Effector memory CD8-positive, alpha-beta T cell (primary cell): ENCODE measurements around the gene OR10J5.
"Not testable (repeated sequence)": the region's sequence is repeated elsewhere in the genome, so short reads cannot be mapped to it uniquely, and the experiment has no call there.

ENCODE experiments used
- ATAC-seq: fragments of 150-1000 bp; cut with Tn5 transposase; replicated peaks from 2 replicates; pipeline ENCODE4 v1.10.0; 2021; ENCODE audit warnings: mild to moderate bottlenecking, moderate library complexity
- DNase-seq, 3 experiments: peaks; one replicate each; pipeline ENCODE4 v3.0.0; 2021
- H3K27ac Mint-ChIP-seq, 2 donors: one replicate each; pipeline ENCODE4 v1.8.0; 2022; ENCODE audit warnings: mild to moderate bottlenecking in 2 of 2, mixed read lengths in 2 of 2, moderate library complexity in 2 of 2
- H3K27me3 Mint-ChIP-seq, 2 donors: one replicate each; pipeline ENCODE4 v1.8.0; 2022; ENCODE audit warnings: mixed read lengths in 2 of 2
- H3K36me3 Mint-ChIP-seq: one replicate; pipeline ENCODE4 v1.8.0; 2022; ENCODE audit warnings: mild to moderate bottlenecking, moderate library complexity, mixed read lengths; ENCODE audit not compliant: insufficient read depth
- H3K4me1 Mint-ChIP-seq, 2 donors: one replicate each; pipeline ENCODE4 v1.8.0; 2022; ENCODE audit warnings: low read depth in 2 of 2, mixed read lengths in 2 of 2
- H3K4me3 Mint-ChIP-seq, 2 donors: one replicate each; pipeline ENCODE4 v1.8.0; 2022; ENCODE audit warnings: mild to moderate bottlenecking in 2 of 2, mixed read lengths in 2 of 2, moderate library complexity in 2 of 2
- H3K9me3 Mint-ChIP-seq, 2 donors: one replicate each; pipeline ENCODE4 v1.8.0; 2022; ENCODE audit warnings: mixed read lengths in 2 of 2

OR10J5 gene

GRCh38 chr1:159510229-159510541, 25.6 kb downstream of the OR10J5 start:
- no peaks in the 10 kb centered on the region for H3K4me1 Mint-ChIP-seq
- H3K4me3 Mint-ChIP-seq: no peak overlapping the region

GRCh38 chr1:159509440-159510228, 26.2 kb downstream of the OR10J5 start:
- no peak overlapping the region for H3K4me3 Mint-ChIP-seq
- no peak for DNase-seq
- H3K27me3 Mint-ChIP-seq: peaks cover 24 to 37% of the 10 kb centered on the region in 2 donors
- H3K4me1 Mint-ChIP-seq: no peaks in the 10 kb centered on the region
- H3K36me3 Mint-ChIP-seq: no peaks in the 10 kb centered on the region
- ATAC-seq: no peak
- no peak overlapping the region for H3K27ac Mint-ChIP-seq
- H3K9me3 Mint-ChIP-seq: peaks cover 7 to 8% of the 10 kb centered on the region in 2 donors

More at GRCh38 chr1:159510229-159510541, 25.6 kb downstream of the OR10J5 start:
- ATAC-seq: no peak
- Mint-ChIP-seq H3K27ac (no peak overlapping the region), H3K9me3 (peaks cover 7 to 8% of the 10 kb centered on the region in 2 donors), H3K27me3 (peaks cover 26 to 40% of the 10 kb centered on the region in 2 donors), H3K36me3 (no peaks in the 10 kb centered on the region)
- no peak for DNase-seq

GRCh38 chr1:159508951-159509350, 26.9 kb downstream of the OR10J5 start:
- ATAC-seq (no peak), DNase-seq (no peak)
- Mint-ChIP-seq H3K4me1 (no peaks in the 10 kb centered on the region), H3K27me3 (peaks cover 21 to 31% of the 10 kb centered on the region in 2 donors), H3K9me3 (peaks cover 7 to 8% of the 10 kb centered on the region in 2 donors), H3K27ac (no peak overlapping the region), H3K4me3 (no peak overlapping the region), H3K36me3 (no peaks in the 10 kb centered on the region)

DNA sequence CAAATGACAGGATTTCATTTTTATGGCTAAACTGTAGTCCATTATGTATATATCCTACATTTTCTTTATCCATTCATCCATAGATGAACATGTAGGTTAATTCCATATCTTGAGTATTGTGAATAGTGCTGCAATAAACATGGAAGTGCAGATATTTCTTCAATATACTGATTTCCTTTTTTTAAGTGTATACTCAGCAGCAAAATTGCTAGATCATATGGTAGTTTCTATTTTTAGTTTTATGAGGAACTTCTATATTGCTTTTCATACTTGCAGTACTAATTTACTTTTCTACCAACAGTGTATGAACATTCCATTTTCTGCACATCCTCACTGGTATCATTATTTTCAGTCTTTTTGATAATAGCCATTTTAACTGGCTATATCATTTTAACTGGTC, 30.1 kb downstream of the OR10J5 start:
- ATAC-seq (no peak), DNase-seq (no peak)
- no peaks in the 10 kb centered on the region for H3K4me1 Mint-ChIP-seq
- no peaks in the 10 kb centered on the region for H3K36me3 Mint-ChIP-seq
- peaks cover 7 to 8% of the 10 kb centered on the region in 2 donors for H3K9me3 Mint-ChIP-seq
- no peak overlapping the region for H3K4me3 Mint-ChIP-seq
- H3K27me3 Mint-ChIP-seq: peaks cover 45 to 49% of the 10 kb centered on the region in 2 donors
- H3K27ac Mint-ChIP-seq: no peak overlapping the region

DNA sequence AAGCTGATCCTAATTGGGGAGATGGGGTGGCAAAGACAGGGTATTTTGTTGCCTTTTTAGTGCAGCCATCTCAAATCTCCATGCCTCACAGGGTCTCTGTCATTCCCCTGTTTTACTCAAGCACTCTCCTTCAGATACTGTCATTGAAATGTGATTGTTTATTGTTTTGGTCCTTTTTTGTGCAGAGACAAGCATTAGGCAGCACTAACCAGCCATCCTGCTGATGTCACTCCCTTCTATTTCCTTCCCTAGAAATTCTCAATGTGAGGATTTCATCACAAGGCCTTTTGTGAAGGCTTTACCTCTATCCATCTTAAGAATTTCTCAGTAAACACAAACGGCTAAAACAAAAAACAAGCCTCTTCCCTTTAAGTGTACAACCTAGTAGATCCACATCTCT, 34.7 kb downstream of the OR10J5 start:
- H3K27ac Mint-ChIP-seq: no peak overlapping the region
- H3K27me3 Mint-ChIP-seq: peaks cover 28 to 54% of the 10 kb centered on the region in 2 donors
- no peak for DNase-seq
- no peaks in the 10 kb centered on the region for H3K36me3 Mint-ChIP-seq
- H3K4me1 Mint-ChIP-seq: no peaks in the 10 kb centered on the region
- no peak overlapping the region for H3K4me3 Mint-ChIP-seq
- H3K9me3 Mint-ChIP-seq: peaks cover under 1% of the 10 kb centered on the region in 2 donors
- ATAC-seq: no peak

GRCh38 chr1:159494513-159495210, 41.1 kb downstream of the OR10J5 start:
- ATAC-seq, H3K4me3 Mint-ChIP-seq, H3K36me3 Mint-ChIP-seq, H3K9me3 Mint-ChIP-seq, H3K4me1 Mint-ChIP-seq, DNase-seq, H3K27ac Mint-ChIP-seq: not testable (repeated sequence)
- H3K27me3 Mint-ChIP-seq: peaks cover 3 to 15% of the 10 kb centered on the region in 2 donors

GRCh38 chr1:159493354-159493753, 42.5 kb downstream of the OR10J5 start:
- H3K27ac Mint-ChIP-seq: no peak overlapping the region
- H3K9me3 Mint-ChIP-seq: no peaks in the 10 kb centered on the region
- ATAC-seq (no peak), DNase-seq (no peak)
- H3K27me3 Mint-ChIP-seq: peaks cover 0 to 24% of the 10 kb centered on the region in 2 donors
- no peak overlapping the region for H3K4me3 Mint-ChIP-seq
- no peaks in the 10 kb centered on the region for H3K36me3 Mint-ChIP-seq
- H3K4me1 Mint-ChIP-seq: no peaks in the 10 kb centered on the region

GRCh38 chr1:159492575-159493323, 43.1 kb downstream of the OR10J5 start:
- H3K36me3 Mint-ChIP-seq: no peaks in the 10 kb centered on the region
- no peak overlapping the region for H3K27ac Mint-ChIP-seq
- no peak for DNase-seq
- peaks cover 0 to 24% of the 10 kb centered on the region in 2 donors for H3K27me3 Mint-ChIP-seq
- no peaks in the 10 kb centered on the region for H3K4me1 Mint-ChIP-seq
- ATAC-seq: no peak
- H3K4me3 Mint-ChIP-seq: no peak overlapping the region
- H3K9me3 Mint-ChIP-seq: no peaks in the 10 kb centered on the region
